HepG2 (cell line): ENCODE data around the gene ARHGEF16. TPM values are rescaled to one million over a fixed set of nuclear protein-coding genes. Genes with fewer than 3 reads are reported as not detected.

Source experiments
- BRF2 ChIP-seq: sonication (generic); formaldehyde crosslinking; IDR thresholded peaks from 2 replicates; pipeline ENCODE4 v1.8.1; 2022; ENCODE audit warnings: mild to moderate bottlenecking, missing genetic modification reagents
- DPF2 ChIP-seq: sonication (generic); formaldehyde crosslinking; IDR thresholded peaks from 2 replicates; pipeline ENCODE4 v1.4.0; 2020; ENCODE audit warnings: mild to moderate bottlenecking, low read depth, missing genetic modification reagents, borderline replicate concordance
- ERF ChIP-seq: IDR thresholded peaks from 2 replicates; pipeline ENCODE4 v1.6.1; 2018; ENCODE audit warnings: missing biosample characterization, missing genetic modification reagents
- ETS1 ChIP-seq: sonication (generic); formaldehyde crosslinking; IDR thresholded peaks from 2 replicates; pipeline ENCODE4 v1.4.0; 2020; ENCODE audit warnings: missing genetic modification reagents
- FOSL1 ChIP-seq: sonication (generic); formaldehyde crosslinking; IDR thresholded peaks from 2 replicates; pipeline ENCODE4 v1.9.0; 2021; ENCODE audit warnings: missing genetic modification reagents, borderline replicate concordance
- FOXO4 ChIP-seq: sonication (generic); formaldehyde crosslinking; conservative IDR thresholded peaks from 2 replicates; pipeline ENCODE4 v1.8.1; 2023; ENCODE audit warnings: missing genetic modification reagents
- HES4 ChIP-seq: sonication (generic); formaldehyde crosslinking; IDR thresholded peaks from 2 replicates; pipeline ENCODE4 v1.9.0; 2021; ENCODE audit warnings: mild to moderate bottlenecking, missing genetic modification reagents, borderline replicate concordance
- IRX3 ChIP-seq: sonication (generic); formaldehyde crosslinking; IDR thresholded peaks from 2 replicates; pipeline ENCODE4 v1.8.1; 2023; ENCODE audit warnings: mild to moderate bottlenecking, low read depth, missing genetic modification reagents, borderline replicate concordance
- PREB ChIP-seq: sonication (generic); formaldehyde crosslinking; IDR thresholded peaks from 2 replicates; pipeline ENCODE4 v1.4.0; 2020; ENCODE audit warnings: missing genetic modification reagents
- RBM22 ChIP-seq: fragments of 200-400 bp; formaldehyde crosslinking; optimal IDR thresholded peaks from 2 replicates; pipeline ENCODE3; 2017; ENCODE audit warnings: mild to moderate bottlenecking, low read length, moderate library complexity
- SP140L ChIP-seq: sonication (generic); formaldehyde crosslinking; IDR thresholded peaks from 2 replicates; pipeline ENCODE4 v1.4.0; 2020; ENCODE audit warnings: missing genetic modification reagents, borderline replicate concordance
- U2AF2 ChIP-seq: fragments of 200-400 bp; formaldehyde crosslinking; IDR thresholded peaks from 2 replicates; pipeline ENCODE4 v1.6.1; 2017; ENCODE audit warnings: low read depth, mild to moderate bottlenecking, low read length
- ZNF280B ChIP-seq: sonication (generic); formaldehyde crosslinking; IDR thresholded peaks from 2 replicates; pipeline ENCODE4 v1.5.0; 2020; ENCODE audit warnings: missing genetic modification reagents, mild to moderate bottlenecking, borderline replicate concordance
- ZNF280D ChIP-seq: sonication (generic); formaldehyde crosslinking; IDR thresholded peaks from 2 replicates; pipeline ENCODE4 v1.5.1; 2020; ENCODE audit warnings: mild to moderate bottlenecking, missing genetic modification reagents
- ZNF343 ChIP-seq: sonication (generic); formaldehyde crosslinking; IDR thresholded peaks from 2 replicates; pipeline ENCODE4 v1.4.0; 2020; ENCODE audit warnings: mild to moderate bottlenecking, missing genetic modification reagents
- ZNF629 ChIP-seq: sonication (generic); formaldehyde crosslinking; conservative IDR thresholded peaks from 2 replicates; pipeline ENCODE4 v1.5.0; 2020; ENCODE audit warnings: missing genetic modification reagents
- ZNF672 ChIP-seq: sonication (generic); formaldehyde crosslinking; IDR thresholded peaks from 2 replicates; pipeline ENCODE4 v1.8.1; 2022; ENCODE audit warnings: missing genetic modification reagents
- ZNF766 ChIP-seq: sonication (generic); formaldehyde crosslinking; IDR thresholded peaks from 2 replicates; pipeline ENCODE4 v1.5.0; 2020; ENCODE audit warnings: missing genetic modification reagents, borderline replicate concordance
- ZNF776 ChIP-seq: sonication (generic); formaldehyde crosslinking; IDR thresholded peaks from 2 replicates; pipeline ENCODE4 v1.4.0; 2020; ENCODE audit warnings: mild to moderate bottlenecking, missing genetic modification reagents
- ZSCAN29 ChIP-seq: sonication (generic); formaldehyde crosslinking; conservative IDR thresholded peaks from 2 replicates; pipeline ENCODE4 v1.4.0; 2020; ENCODE audit warnings: mild to moderate bottlenecking, missing genetic modification reagents
- polyA plus RNA-seq, 8 experiments: library from polyadenylated mRNA; depleted of rRNA in 3 of 8; stranded (reverse) in 7 of 8; unstranded in 1 of 8; fragments of >200 nt; fragmentation: Illumina TruSeq in 4 of 8; extraction: Trizol in 4 of 8; gene quantifications; 2 replicates each; pipeline versions ENCODE4 v1.2.1 to v1.2.3, GENCODE V29; 2011 to 2016; ENCODE audit warnings: low read depth in 4 of 8, missing spikeins in 1 of 8, mixed read lengths in 1 of 8; ENCODE audit not compliant: insufficient read depth in 1 of 8
- total RNA-seq, 5 experiments: library from RNA; depleted of rRNA; stranded (reverse); fragments of >200 nt; fragmentation: Illumina TruSeq; extraction: Trizol; gene quantifications; 2 replicates each; pipeline ENCODE4 v1.2.3, GENCODE V29; 2016; ENCODE audit warnings: low read depth in 1 of 5

ARHGEF16 gene
- total and polyA plus RNA-seq, 2 of the 13 experiments (the other 11 are each of a cell fraction or from before 2014, with no cell fraction given), result 20.3 to 39.9 TPM

GRCh38 chr1:3456449-3456963 is 2.0 kb downstream of the ARHGEF16 start (continued):
- TF ChIP-seq PREB (CRISPR knock-in tag) (no peak), FOXO4 (CRISPR knock-in tag) (no peak), ZNF280B (CRISPR knock-in tag) (no peak), FOSL1 (no peak), DPF2 (CRISPR knock-in tag) (no peak), ETS1 (no peak), ZNF672 (CRISPR knock-in tag) (peak; percentile 99), BRF2 (0 out of 2 replicates have a peak, but pooled peaks have one; percentile 9), SP140L (CRISPR knock-in tag) (no peak), ZNF776 (CRISPR knock-in tag) (0 out of 2 replicates have a peak, but pooled peaks have one; percentile 14), ZNF280D (peak; percentile 48; the same call in 1 of the 2 replicates), ZNF629 (no peak), IRX3 (CRISPR knock-in tag) (0 out of 2 replicates have a peak, but pooled peaks have one; percentile 37), ERF (CRISPR knock-in tag) (peak; percentile 20; the same call in 1 of the 2 replicates), U2AF2 (no peak), ZNF766 (CRISPR knock-in tag) (no peak), ZSCAN29 (CRISPR knock-in tag) (no peak), RBM22 (peak; percentile 7), HES4 (CRISPR knock-in tag) (0 out of 2 replicates have a peak, but pooled peaks have one; percentile 27), ZNF343 (no peak)
